ENCODE data around the gene RABL6. TPM values are rescaled to one million over a fixed set of nuclear protein-coding genes. Genes with fewer than 3 reads are reported as not detected.

Gene RABL6
- total RNA-seq, 3 donors from 2014 or later = 38.2 to 51.5 (median 41.3) TPM

DNA sequence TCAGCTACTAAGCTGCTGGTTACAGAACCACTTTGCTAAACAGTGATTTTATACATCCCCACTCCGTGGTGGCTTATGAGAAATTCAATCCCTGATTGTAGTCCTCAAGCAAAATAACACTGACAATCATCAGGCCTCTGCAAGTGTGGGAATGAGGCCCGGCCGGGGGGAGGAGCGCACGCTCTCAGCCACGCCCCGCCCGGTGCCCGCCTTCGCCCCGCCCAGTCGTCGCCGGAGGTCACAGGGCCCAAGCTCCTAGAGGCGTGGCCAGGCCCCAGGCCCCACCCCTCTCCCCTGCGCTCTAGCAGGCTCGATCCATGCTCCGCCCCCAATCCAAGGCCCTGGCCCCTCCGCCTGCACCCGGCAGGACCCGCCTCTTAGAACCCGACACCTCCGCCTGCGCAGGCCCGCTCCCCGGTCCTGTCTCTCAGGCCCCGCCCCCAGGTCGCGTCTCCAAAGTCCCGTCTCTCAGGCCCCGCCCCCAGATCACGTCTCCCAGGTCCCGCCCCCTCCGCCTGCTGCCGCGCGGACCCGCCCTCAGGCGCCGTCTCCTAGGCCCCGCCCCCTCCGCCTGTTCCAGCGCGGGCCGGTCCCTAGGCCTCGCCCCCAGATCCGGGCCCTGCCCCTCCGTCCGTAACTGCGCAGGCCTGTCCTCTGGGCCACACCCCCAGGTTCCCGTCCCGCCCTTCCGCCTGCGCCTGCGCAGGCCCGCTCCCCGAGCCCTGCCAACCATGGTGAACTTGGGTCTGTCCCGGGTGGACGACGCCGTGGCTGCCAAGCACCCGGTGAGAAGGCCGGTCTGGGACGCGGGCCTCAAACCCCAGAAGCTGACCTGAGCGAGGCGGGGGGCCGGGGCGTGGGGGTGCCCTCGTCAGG lies 16.9 kb upstream of the RABL6 start, which contains the start of gene TMEM141:
TSS of gene TMEM141 (plus strand) at position 705 of the 876 bp plus-strand sequence. CDS start at position 732, 27 bp downstream.
- Histone ChIP-seq H3K27ac (peak within 1 kb of the TSS; percentile 98 to 99), H3K4me3 (peak within 1 kb of the TSS; percentile 72 to 76 (median 74)), H3K4me1 (peaks cover 0 to 10% of the 10 kb centered on the region in 2 donors), H3K27me3 (no peaks in the 10 kb centered on the region), H3K9me3 (no peaks in the 10 kb centered on the region), H3K36me3 (no peaks in the 10 kb centered on the region)
- DNase-seq (ENCODE audit: low spot score in 2 of 2) = peak; percentile 100
- TF ChIP-seq POLR2AphosphoS5 (IDR thresholded peaks at IDR 0.05) = peak; percentile 15 to 93 (median 50)
- TF ChIP-seq POLR2A (IDR thresholded peaks at IDR 0.05) = peak; percentile 78
- TF ChIP-seq CTCF (IDR thresholded peaks at IDR 0.05) = no peak
- intact Hi-C loops (cut with DNase I; ENCODE audit: low total_unique reads) = no loop called here

DNA sequence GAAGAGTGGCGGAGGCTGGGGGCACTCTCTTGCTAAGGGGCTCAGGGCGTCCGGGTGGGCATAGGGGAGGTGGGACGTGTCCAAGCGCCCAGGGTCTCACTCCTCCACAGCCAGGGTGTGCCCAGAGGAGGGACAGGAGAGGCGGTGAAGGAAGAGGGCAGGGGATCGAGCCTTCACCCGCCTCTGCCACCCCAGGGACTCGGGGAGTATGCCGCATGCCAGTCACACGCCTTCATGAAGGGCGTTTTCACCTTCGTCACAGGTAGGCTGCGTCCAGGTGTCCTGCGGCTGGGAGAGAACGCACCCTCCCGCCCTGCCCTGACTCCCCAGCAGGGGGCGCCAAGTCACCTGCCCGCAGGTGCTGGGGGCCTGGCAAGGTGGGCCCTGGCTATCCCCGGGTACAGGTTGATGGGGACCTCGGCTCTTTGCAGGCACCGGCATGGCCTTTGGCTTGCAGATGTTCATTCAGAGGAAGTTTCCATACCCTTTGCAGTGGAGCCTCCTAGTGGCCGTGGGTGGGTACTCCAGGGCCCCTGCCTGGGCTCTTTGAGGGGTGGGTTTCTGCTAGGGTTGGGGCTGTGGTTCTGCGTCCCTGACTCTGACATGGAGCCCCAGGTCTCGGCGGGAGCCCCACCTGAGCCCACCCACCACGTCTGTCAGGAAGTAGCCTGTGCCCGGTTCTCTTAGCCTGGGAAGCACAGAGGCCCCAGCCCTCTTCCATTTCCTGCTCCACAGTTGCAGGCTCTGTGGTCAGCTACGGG lies 16.1 kb upstream of the RABL6 start:
- Histone ChIP-seq H3K27ac (peak overlapping the region; percentile 98 to 99), H3K4me1 (peaks cover 0 to 10% of the 10 kb centered on the region in 2 donors), H3K9me3 (no peaks in the 10 kb centered on the region), H3K27me3 (no peaks in the 10 kb centered on the region), H3K4me3 (peak overlapping the region; percentile 72 to 76 (median 74)), H3K36me3 (no peaks in the 10 kb centered on the region)
- intact Hi-C loops (cut with DNase I; ENCODE audit: low total_unique reads) = no loop called here
- no peak for TF ChIP-seq POLR2A (IDR thresholded peaks at IDR 0.05)
- TF ChIP-seq CTCF (IDR thresholded peaks at IDR 0.05) = peak; percentile 91 to 97 (median 92)
- TF ChIP-seq POLR2AphosphoS5 (IDR thresholded peaks at IDR 0.05) = peak; percentile 8 to 48 (median 43)
- peak; percentile 79 to 82 for DNase-seq (ENCODE audit: low spot score in 2 of 2)

- H3K4me3 ChIP-seq = peak overlapping the region in 2 of 3 donors; percentile 72 to 76
- no peaks in the 10 kb centered on the region for H3K27me3 ChIP-seq
- H3K4me1 ChIP-seq = peaks cover 0 to 7% of the 10 kb centered on the region in 2 donors
- no peaks in the 10 kb centered on the region for H3K9me3 ChIP-seq
- intact Hi-C loops (cut with DNase I; ENCODE audit: low total_unique reads) = no loop called here
- H3K36me3 ChIP-seq = no peaks in the 10 kb centered on the region
- no peak for DNase-seq (ENCODE audit: low spot score in 2 of 2)
- TF ChIP-seq POLR2AphosphoS5 (IDR thresholded peaks at IDR 0.05) (no peak), CTCF (IDR thresholded peaks at IDR 0.05) (no peak), POLR2A (IDR thresholded peaks at IDR 0.05) (no peak)
- H3K27ac ChIP-seq = peak overlapping the region; percentile 98 to 99
Observed at GRCh38 chr9:136792321-136793085, 15.2 kb upstream of the RABL6 start.

GRCh38 chr9:136793086-136793946 lies 14.4 kb upstream of the RABL6 start:
- H3K4me3 ChIP-seq = no peak overlapping the region
- intact Hi-C loops (cut with DNase I; ENCODE audit: low total_unique reads) = no loop called here

More at GRCh38 chr9:136793086-136793946, 14.4 kb upstream of the RABL6 start:
- H3K27ac ChIP-seq = peak overlapping the region in 1 of 2 donors; percentile 11
- H3K9me3 ChIP-seq = no peaks in the 10 kb centered on the region
- no peaks in the 10 kb centered on the region for H3K27me3 ChIP-seq
- H3K36me3 ChIP-seq = no peaks in the 10 kb centered on the region
- H3K4me1 ChIP-seq = peaks cover 0 to 5% of the 10 kb centered on the region in 2 donors
- no peak for TF ChIP-seq POLR2A (IDR thresholded peaks at IDR 0.05)
- TF ChIP-seq CTCF (IDR thresholded peaks at IDR 0.05) = no peak
- TF ChIP-seq POLR2AphosphoS5 (IDR thresholded peaks at IDR 0.05) = no peak
- no peak for DNase-seq (ENCODE audit: low spot score in 2 of 2)

All from breast epithelium (tissue), 4 donors.